ENCODE results near the gene CCDC146.
"Not testable (repeated sequence)": the region's sequence is repeated elsewhere in the genome, so short reads cannot be mapped to it uniquely, and the experiment has no call there.

The CCDC146 gene

GRCh38 chr7:77334039-77334438 is 211.6 kb downstream of the CCDC146 start:
- DNase-seq = not testable (repeated sequence)

- no peak for DNase-seq
Observed at GRCh38 chr7:77335581-77335980, 213.2 kb downstream of the CCDC146 start.

- no peak for DNase-seq
Observed at GRCh38 chr7:77337456-77337990, 215.1 kb downstream of the CCDC146 start.

- DNase-seq = no peak
Observed at GRCh38 chr7:77338260-77338659, 215.8 kb downstream of the CCDC146 start.

- no peak for DNase-seq
Observed at GRCh38 chr7:77338883-77339629, 216.6 kb downstream of the CCDC146 start.

GRCh38 chr7:77339726-77340125 is 217.3 kb downstream of the CCDC146 start:
- no peak for DNase-seq

Measured in stimulated activated CD4-positive, alpha-beta T cell treated with anti-CD3 and anti-CD28 coated beads, Interleukin-2, amount 100 ng/mL, for 24 hours (primary cell).